Ovary (tissue), 3 donors: ENCODE results near the gene WIPF3.

Experiments used
- CTCF ChIP-seq, 3 donors: fragments of 450-650 bp in 2 of 3; fragments of 200-600 bp in 1 of 3; IDR thresholded peaks; one replicate each; pipeline versions ENCODE4 v1.5.1 to v1.8.0; 2016 to 2022; ENCODE audit warnings: antibody characterized with exemption in 3 of 3, mild to moderate bottlenecking in 1 of 3
- EP300 ChIP-seq: sonication (generic); formaldehyde crosslinking; IDR thresholded peaks from one replicate; pipeline ENCODE4 v1.6.1; 2017; ENCODE audit warnings: antibody characterized with exemption
- POLR2A ChIP-seq: fragments of 450-650 bp; IDR thresholded peaks from one replicate; pipeline ENCODE4 v1.6.1; 2017; ENCODE audit warnings: antibody characterized with exemption, mild to moderate bottlenecking, moderate library complexity
- donor health status: DM: no; HTN: no; CAD: no.

DNA sequence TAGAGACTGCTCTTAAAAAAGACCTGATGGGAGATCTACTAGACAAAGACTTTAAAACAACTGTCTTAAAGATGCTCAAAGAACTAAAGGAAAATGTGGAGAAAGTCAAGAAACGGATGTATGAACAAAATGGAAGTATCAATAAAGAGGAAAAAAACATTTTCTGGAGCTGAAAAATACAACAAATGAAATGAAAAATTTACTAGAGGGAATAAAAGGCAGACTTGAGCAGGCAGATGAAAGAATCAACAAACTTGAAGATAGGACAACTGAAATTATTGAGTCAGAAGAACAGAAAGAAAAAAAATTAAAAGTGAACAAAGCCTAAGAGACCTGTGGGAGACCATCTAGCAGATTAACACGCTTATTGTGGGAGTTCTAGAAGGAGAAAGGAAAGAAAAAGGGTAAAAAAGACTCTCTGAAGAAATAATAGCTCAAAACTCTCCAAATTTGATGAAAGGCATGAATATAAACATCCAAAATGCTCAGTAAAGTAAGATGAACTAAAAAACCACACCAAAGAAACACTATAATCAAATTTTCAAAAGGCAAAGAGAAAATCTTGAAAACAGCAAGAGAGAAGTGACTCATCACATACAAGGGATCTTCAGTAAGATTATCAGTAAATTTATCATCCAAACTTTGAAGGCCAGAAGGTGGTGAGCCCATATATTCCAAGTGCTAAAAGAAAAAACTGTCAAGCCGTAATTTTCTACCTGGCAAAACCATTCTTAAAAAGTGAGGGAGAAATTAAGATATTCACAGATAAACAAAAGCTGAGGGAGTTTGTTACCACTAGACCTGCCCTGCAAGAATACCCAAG, 100.1 kb downstream of the WIPF3 start:
- no peak for TF ChIP-seq POLR2A
- TF ChIP-seq CTCF (IDR thresholded peaks at IDR 0.05) = no peak
- no peak for TF ChIP-seq EP300
